ENCODE data around the gene RFPL2. TPM values are rescaled to one million over a fixed set of nuclear protein-coding genes. Genes with fewer than 3 reads are reported as not detected.

Gene RFPL2
- total RNA-seq, 1 donor from 2014 or later: not detected

Other genes starting within 250 kb of the RFPL2 start
- 213 TPM for gene SLC5A1, start 161.8 kb downstream of the RFPL2 start, total RNA-seq
- not detected for gene C22orf42, start 45.8 kb downstream of the RFPL2 start, total RNA-seq
- not detected for gene SLC5A4, start 50.3 kb upstream of the RFPL2 start, total RNA-seq
- not detected for gene RFPL3, start 152.8 kb upstream of the RFPL2 start, total RNA-seq
- 37.6 TPM for gene RTCB, start 207.2 kb upstream of the RFPL2 start, total RNA-seq

All from Right ventricle myocardium inferior (tissue), 1 donor.